GM19193 (cell line): ENCODE results near the gene GABPB1.

Experiments
- POLR2A ChIP-seq: IDR thresholded peaks from 4 replicates; pipeline ENCODE4 v1.6.1; 2011; ENCODE audit not compliant: insufficient read depth, insufficient read length; ENCODE audit errors: extremely low read depth

The GABPB1 gene

GRCh38 chr15:50259276-50259675 lies 95.7 kb downstream of the GABPB1 start:
- TF ChIP-seq POLR2A: no peak

- TF ChIP-seq POLR2A: no peak
These were observed 97.1 kb downstream of the GABPB1 start for GRCh38 chr15:50257924-50258323.

- TF ChIP-seq POLR2A: no peak
These were observed 97.7 kb downstream of the GABPB1 start for GRCh38 chr15:50257332-50257731.

- TF ChIP-seq POLR2A: no peak
These were observed 98.6 kb downstream of the GABPB1 start for GRCh38 chr15:50256188-50257041.

- no peak for TF ChIP-seq POLR2A
These were observed 102.4 kb downstream of the GABPB1 start for GRCh38 chr15:50252556-50252955.

- TF ChIP-seq POLR2A: no peak
These were observed 103.3 kb downstream of the GABPB1 start for GRCh38 chr15:50251638-50252182.

- no peak for TF ChIP-seq POLR2A
These were observed 104.1 kb downstream of the GABPB1 start for GRCh38 chr15:50250760-50251394.

- TF ChIP-seq POLR2A: no peak
These were observed 105.3 kb downstream of the GABPB1 start for GRCh38 chr15:50249704-50250103.

GRCh38 chr15:50248994-50249582 lies 105.9 kb downstream of the GABPB1 start:
- no peak for TF ChIP-seq POLR2A

GRCh38 chr15:50247819-50248655 lies 107.0 kb downstream of the GABPB1 start:
- peak; percentile 54 for TF ChIP-seq POLR2A

- no peak for TF ChIP-seq POLR2A
These were observed 108.4 kb downstream of the GABPB1 start for GRCh38 chr15:50246631-50247030.

GRCh38 chr15:50244959-50245624 lies 109.9 kb downstream of the GABPB1 start:
- TF ChIP-seq POLR2A: no peak

- TF ChIP-seq POLR2A: no peak
These were observed 110.8 kb downstream of the GABPB1 start for GRCh38 chr15:50244153-50244552.

- TF ChIP-seq POLR2A: no peak
These were observed 113.1 kb downstream of the GABPB1 start for GRCh38 chr15:50241684-50242450.

- TF ChIP-seq POLR2A: no peak
These were observed 116.7 kb downstream of the GABPB1 start for GRCh38 chr15:50238255-50238654.
